Calu3 (cell line): ENCODE results near the gene SIX2. TPM values are rescaled to one million over a fixed set of nuclear protein-coding genes. Genes with fewer than 3 reads are reported as not detected.

Experiments used
- BruUV-seq: library from RNA; stranded (reverse); fragments of 400-500 nt; replicated peaks from 2 replicates; lab custom pipeline; 2021; lab: Mats Ljungman, UMichigan
- CTCF ChIA-PET: fragments of 300-600 bp; sonication (Branson Sonifier 250); formaldehyde crosslinking; loops from one replicate; lab custom pipeline; 2022; ENCODE audit warnings: antibody characterized with exemption; lab: Charles Lee
- DNase-seq: peaks from one replicate; pipeline ENCODE4 v3.0.0; 2022
- H3K27ac Mint-ChIP-seq: one replicate; pipeline ENCODE4 v1.8.0; 2022; ENCODE audit warnings: mixed read lengths; ENCODE audit not compliant: unreplicated experiment
- H3K27me3 Mint-ChIP-seq: one replicate; pipeline ENCODE4 v1.8.0; 2022; ENCODE audit warnings: mixed read lengths; ENCODE audit not compliant: unreplicated experiment
- H3K36me3 Mint-ChIP-seq: one replicate; pipeline ENCODE4 v1.8.0; 2022; ENCODE audit warnings: mild to moderate bottlenecking, moderate library complexity, mixed read lengths; ENCODE audit not compliant: insufficient read depth, unreplicated experiment
- H3K4me1 Mint-ChIP-seq: one replicate; pipeline ENCODE4 v1.8.0; 2022; ENCODE audit warnings: mild to moderate bottlenecking, low read depth, mixed read lengths; ENCODE audit not compliant: unreplicated experiment
- H3K4me3 Mint-ChIP-seq: one replicate; pipeline ENCODE4 v1.8.0; 2022; ENCODE audit warnings: mild to moderate bottlenecking, low read depth, moderate library complexity, mixed read lengths; ENCODE audit not compliant: unreplicated experiment
- H3K9me3 Mint-ChIP-seq: one replicate; pipeline ENCODE4 v1.8.0; 2022; ENCODE audit warnings: low read depth, mixed read lengths; ENCODE audit not compliant: unreplicated experiment
- intact Hi-C: fragments of 100-400 bp; cut with micrococcal nuclease; formaldehyde crosslinking; loops from one replicate; pipeline ENCODE4 v1.10.0; 2022; ENCODE audit not compliant: unreplicated experiment
- total RNA-seq: library from RNA; stranded (reverse); gene quantifications from 2 replicates; pipeline ENCODE4 v1.2.3, GENCODE V29; 2022
- TF ChIP-seq, protein P1 (sequence below): fragments of 200-600 bp; IDR thresholded peaks from one replicate; pipeline ENCODE4 v1.8.0; 2022; ENCODE audit warnings: antibody characterized with exemption; ENCODE audit not compliant: unreplicated experiment

SIX2 gene
- total RNA-seq, 1 experiment from 2014 or later, result not detected

DNA sequence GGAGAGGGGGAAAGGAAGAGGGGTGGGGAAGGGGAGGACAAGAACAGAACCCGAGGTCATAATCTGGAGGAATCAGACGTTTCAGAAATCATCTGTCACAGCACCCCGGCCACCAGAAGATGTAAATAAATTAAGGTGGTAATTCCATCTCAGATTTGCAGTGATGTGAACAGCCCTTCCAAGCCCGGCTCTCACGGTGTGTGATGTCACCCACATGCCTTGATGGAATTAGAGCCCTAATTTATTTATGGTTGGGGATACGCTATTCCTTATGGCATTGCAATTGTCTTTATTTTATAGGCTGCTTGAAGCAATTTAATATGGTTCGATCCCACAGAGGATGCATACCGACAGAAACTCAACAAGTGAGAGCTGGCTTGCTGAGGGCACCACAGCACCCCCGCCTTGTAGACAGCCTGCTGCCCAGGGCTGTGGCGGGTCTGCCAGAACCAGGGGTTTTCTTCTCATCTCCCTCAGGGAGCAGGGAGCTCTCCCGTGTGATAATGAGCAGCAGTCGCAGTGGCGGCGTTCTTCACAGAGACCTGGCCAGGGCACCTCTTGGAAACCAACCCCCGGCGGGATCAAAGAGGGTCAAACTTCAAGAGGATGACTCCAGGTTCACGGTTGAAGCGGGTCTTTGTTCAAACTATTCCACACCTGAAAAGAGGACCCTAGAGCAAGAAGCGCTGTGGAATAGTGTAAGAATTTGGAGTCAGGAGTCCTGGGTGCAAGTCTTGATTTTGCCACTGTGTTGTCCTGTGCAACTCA, 40.5 kb upstream of the SIX2 start:
- peaks cover 12% of the 10 kb centered on the region for H3K27me3 Mint-ChIP-seq
- DNase-seq, result no peak
- CTCF ChIA-PET, result no interaction called here
- H3K36me3 Mint-ChIP-seq, result no peaks in the 10 kb centered on the region
- no peak overlapping the region for H3K27ac Mint-ChIP-seq
- BruUV-seq, result no TSS peak
- TF ChIP-seq, protein P1, sequence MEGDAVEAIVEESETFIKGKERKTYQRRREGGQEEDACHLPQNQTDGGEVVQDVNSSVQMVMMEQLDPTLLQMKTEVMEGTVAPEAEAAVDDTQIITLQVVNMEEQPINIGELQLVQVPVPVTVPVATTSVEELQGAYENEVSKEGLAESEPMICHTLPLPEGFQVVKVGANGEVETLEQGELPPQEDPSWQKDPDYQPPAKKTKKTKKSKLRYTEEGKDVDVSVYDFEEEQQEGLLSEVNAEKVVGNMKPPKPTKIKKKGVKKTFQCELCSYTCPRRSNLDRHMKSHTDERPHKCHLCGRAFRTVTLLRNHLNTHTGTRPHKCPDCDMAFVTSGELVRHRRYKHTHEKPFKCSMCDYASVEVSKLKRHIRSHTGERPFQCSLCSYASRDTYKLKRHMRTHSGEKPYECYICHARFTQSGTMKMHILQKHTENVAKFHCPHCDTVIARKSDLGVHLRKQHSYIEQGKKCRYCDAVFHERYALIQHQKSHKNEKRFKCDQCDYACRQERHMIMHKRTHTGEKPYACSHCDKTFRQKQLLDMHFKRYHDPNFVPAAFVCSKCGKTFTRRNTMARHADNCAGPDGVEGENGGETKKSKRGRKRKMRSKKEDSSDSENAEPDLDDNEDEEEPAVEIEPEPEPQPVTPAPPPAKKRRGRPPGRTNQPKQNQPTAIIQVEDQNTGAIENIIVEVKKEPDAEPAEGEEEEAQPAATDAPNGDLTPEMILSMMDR, result no peak
- H3K4me3 Mint-ChIP-seq, result no peak overlapping the region
- no peaks in the 10 kb centered on the region for H3K4me1 Mint-ChIP-seq
- intact Hi-C loops, result no loop called here
- no peaks in the 10 kb centered on the region for H3K9me3 Mint-ChIP-seq

DNA sequence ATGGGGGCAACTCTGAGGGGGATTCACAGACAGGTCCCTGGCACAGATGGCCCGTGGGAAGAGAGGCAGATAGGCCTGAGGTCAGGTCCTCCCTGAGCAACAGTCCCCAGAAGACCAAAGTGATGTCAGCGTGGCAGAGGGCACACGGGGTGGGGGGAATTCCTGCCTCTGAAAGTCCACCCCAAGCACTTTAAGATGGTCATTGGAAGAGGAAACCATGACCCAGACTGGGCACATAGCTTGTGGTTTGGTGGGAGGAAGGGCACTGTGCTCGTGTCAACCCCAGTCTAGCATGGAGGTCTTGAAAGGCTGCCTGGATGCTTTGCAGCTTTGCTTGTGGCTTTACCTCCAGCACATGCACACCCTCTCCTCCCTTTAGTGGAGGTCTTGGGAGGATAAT, 38.0 kb upstream of the SIX2 start:
- Mint-ChIP-seq H3K36me3 (no peaks in the 10 kb centered on the region), H3K27me3 (peaks cover 22% of the 10 kb centered on the region), H3K9me3 (no peaks in the 10 kb centered on the region), H3K4me1 (no peaks in the 10 kb centered on the region), H3K4me3 (no peak overlapping the region), H3K27ac (no peak overlapping the region)
- no TSS peak for BruUV-seq
- CTCF ChIA-PET, result interaction anchor here (0.5 kb wide), 1 partner anchor 192 kb away, joined by 3 read pairs; no protein-coding TSS in a partner anchor
- no peak for DNase-seq
- intact Hi-C loops, result no loop called here
- TF ChIP-seq, protein P1, result no peak

DNA sequence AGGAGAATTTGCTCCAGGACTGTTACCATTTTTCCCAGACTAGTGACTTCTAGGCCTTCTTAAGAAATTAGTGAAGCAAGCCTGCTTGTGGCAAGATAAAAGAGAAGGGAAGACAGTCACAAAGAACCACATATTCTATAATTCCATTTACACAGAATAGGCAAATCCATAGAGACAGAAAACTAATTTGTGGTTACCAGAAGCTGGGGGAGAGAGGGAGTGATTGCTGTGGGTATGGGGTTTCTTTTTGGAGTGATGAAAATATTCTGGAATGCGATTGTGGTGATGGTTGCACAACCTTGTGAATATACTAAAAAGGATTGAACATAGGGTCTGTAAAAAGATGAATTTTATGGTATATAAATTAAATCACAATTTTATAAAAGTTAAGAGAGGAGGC, 37.5 kb upstream of the SIX2 start:
- intact Hi-C loops, result no loop called here
- H3K27me3 Mint-ChIP-seq, result peaks cover 22% of the 10 kb centered on the region

DNA sequence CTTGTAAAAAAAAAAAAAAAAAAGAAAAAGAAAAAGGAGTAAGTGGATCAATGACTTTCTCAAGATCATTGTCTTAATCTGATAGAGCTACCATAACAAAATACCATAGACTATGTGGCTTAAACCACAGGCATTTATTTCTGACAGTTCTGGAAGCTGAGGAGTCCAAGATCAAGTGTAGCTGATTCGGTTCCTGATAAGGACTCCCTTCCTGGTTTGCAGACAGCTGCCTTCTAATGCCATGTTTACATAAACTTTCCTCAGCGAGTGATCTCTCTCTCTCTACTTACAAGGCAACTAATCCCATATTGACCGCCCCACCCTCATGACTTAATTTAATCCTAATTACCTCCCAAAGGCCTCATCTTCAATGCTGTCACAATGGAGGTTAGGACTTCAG, 36.5 kb upstream of the SIX2 start:
- TF ChIP-seq, protein P1, result no peak
- Mint-ChIP-seq H3K27ac (no peak overlapping the region), H3K4me3 (no peak overlapping the region), H3K27me3 (peaks cover 22% of the 10 kb centered on the region), H3K36me3 (no peaks in the 10 kb centered on the region), H3K4me1 (no peaks in the 10 kb centered on the region), H3K9me3 (no peaks in the 10 kb centered on the region)
- DNase-seq, result no peak
- CTCF ChIA-PET, result interaction anchor here (0.6 to 0.7 kb wide), 2 partner anchors 69 to 347 kb away, joined by 3 to 6 read pairs; no protein-coding TSS in a partner anchor
- intact Hi-C loops, result no loop called here
- no TSS peak for BruUV-seq

More for the DNA sequence above, 37.5 kb upstream of the SIX2 start:
- no peaks in the 10 kb centered on the region for H3K4me1 Mint-ChIP-seq
- H3K9me3 Mint-ChIP-seq, result no peaks in the 10 kb centered on the region
- CTCF ChIA-PET, result interaction anchor here (0.5 kb wide), 1 partner anchor 193 kb away, joined by 3 read pairs; no protein-coding TSS in a partner anchor
- H3K36me3 Mint-ChIP-seq, result no peaks in the 10 kb centered on the region
- no peak for DNase-seq
- no peak overlapping the region for H3K4me3 Mint-ChIP-seq
- no peak overlapping the region for H3K27ac Mint-ChIP-seq
- no TSS peak for BruUV-seq
- TF ChIP-seq, protein P1, result no peak
